Measurements from ENCODE around the gene ANK2. TPM values are rescaled to one million over a fixed set of nuclear protein-coding genes. Genes with fewer than 3 reads are reported as not detected.

ANK2 gene
- total RNA-seq, 1 donor from 2014 or later, result 11.1 TPM

GRCh38 chr4:113043591-113043990 is 5.9 kb upstream of the ANK2 start:
- H3K27ac Mint-ChIP-seq, result no peak overlapping the region
- no peak for DNase-seq (ENCODE audit: low spot score, unreplicated experiment)
- peaks cover 3% of the 10 kb centered on the region for H3K9me3 Mint-ChIP-seq (ENCODE audit: low read depth)
- no peaks in the 10 kb centered on the region for H3K4me1 Mint-ChIP-seq (ENCODE audit: low read depth)
- H3K36me3 Mint-ChIP-seq (ENCODE audit: insufficient read depth), result no peaks in the 10 kb centered on the region
- no peak overlapping the region for H3K4me3 Mint-ChIP-seq (ENCODE audit: low read depth)
- no peak for TF ChIP-seq CTCF (IDR thresholded peaks at IDR 0.05; ENCODE audit: unreplicated experiment)
- H3K27me3 Mint-ChIP-seq, result no peaks in the 10 kb centered on the region

- no peak for DNase-seq (ENCODE audit: low spot score, unreplicated experiment)
- no peak overlapping the region for H3K4me3 Mint-ChIP-seq (ENCODE audit: low read depth)
- no peaks in the 10 kb centered on the region for H3K36me3 Mint-ChIP-seq (ENCODE audit: insufficient read depth)
- no peak overlapping the region for H3K27ac Mint-ChIP-seq
- no peaks in the 10 kb centered on the region for H3K27me3 Mint-ChIP-seq
- H3K9me3 Mint-ChIP-seq (ENCODE audit: low read depth), result no peaks in the 10 kb centered on the region
- no peaks in the 10 kb centered on the region for H3K4me1 Mint-ChIP-seq (ENCODE audit: low read depth)
- TF ChIP-seq CTCF (IDR thresholded peaks at IDR 0.05; ENCODE audit: unreplicated experiment), result no peak
Observed at GRCh38 chr4:113050371-113050755, 910 bp downstream of the ANK2 start.

GRCh38 chr4:113050837-113051236 is 1.4 kb downstream of the ANK2 start:
- Mint-ChIP-seq H3K4me1 (ENCODE audit: low read depth) (no peaks in the 10 kb centered on the region), H3K4me3 (ENCODE audit: low read depth) (no peak overlapping the region), H3K27me3 (no peaks in the 10 kb centered on the region), H3K36me3 (ENCODE audit: insufficient read depth) (no peaks in the 10 kb centered on the region), H3K9me3 (ENCODE audit: low read depth) (no peaks in the 10 kb centered on the region), H3K27ac (no peak overlapping the region)
- TF ChIP-seq CTCF (IDR thresholded peaks at IDR 0.05; ENCODE audit: unreplicated experiment), result no peak
- DNase-seq (ENCODE audit: low spot score, unreplicated experiment), result no peak

GRCh38 chr4:113051361-113051760 is 1.9 kb downstream of the ANK2 start:
- TF ChIP-seq CTCF (IDR thresholded peaks at IDR 0.05; ENCODE audit: unreplicated experiment), result no peak
- H3K4me3 Mint-ChIP-seq (ENCODE audit: low read depth), result no peak overlapping the region
- no peak overlapping the region for H3K27ac Mint-ChIP-seq
- no peaks in the 10 kb centered on the region for H3K27me3 Mint-ChIP-seq
- no peaks in the 10 kb centered on the region for H3K4me1 Mint-ChIP-seq (ENCODE audit: low read depth)
- no peaks in the 10 kb centered on the region for H3K36me3 Mint-ChIP-seq (ENCODE audit: insufficient read depth)
- no peaks in the 10 kb centered on the region for H3K9me3 Mint-ChIP-seq (ENCODE audit: low read depth)
- DNase-seq (ENCODE audit: low spot score, unreplicated experiment), result no peak

- TF ChIP-seq CTCF (IDR thresholded peaks at IDR 0.05; ENCODE audit: unreplicated experiment), result no peak
- no peak overlapping the region for H3K27ac Mint-ChIP-seq
Observed at GRCh38 chr4:113052379-113052951, 3.0 kb downstream of the ANK2 start.

More at GRCh38 chr4:113052379-113052951, 3.0 kb downstream of the ANK2 start:
- DNase-seq (ENCODE audit: low spot score, unreplicated experiment), result no peak
- H3K4me1 Mint-ChIP-seq (ENCODE audit: low read depth), result no peaks in the 10 kb centered on the region
- H3K36me3 Mint-ChIP-seq (ENCODE audit: insufficient read depth), result no peaks in the 10 kb centered on the region
- no peaks in the 10 kb centered on the region for H3K9me3 Mint-ChIP-seq (ENCODE audit: low read depth)
- H3K4me3 Mint-ChIP-seq (ENCODE audit: low read depth), result no peak overlapping the region
- H3K27me3 Mint-ChIP-seq, result no peaks in the 10 kb centered on the region
